DOHH2 (cell line): Measurements from ENCODE around the gene UQCC5.

Experiments used
- H3F3A ChIP-seq: fragments of 200-600 bp; sonication (generic), shearing (Covaris generic); 2 replicates; pipeline ENCODE4 v1.6.0; 2016; ENCODE audit warnings: antibody characterized with exemption, mild to moderate bottlenecking; ENCODE audit not compliant: control insufficient read depth, insufficient read depth
- H3K27ac ChIP-seq: fragments of 200-600 bp; sonication (generic); 2 replicates; pipeline ENCODE4 v1.5.1; 2014; ENCODE audit warnings: low read depth, mild to moderate bottlenecking, low read length, moderate library complexity
- H3K27me3 ChIP-seq: fragments of 200-600 bp; sonication (generic); 2 replicates; pipeline ENCODE4 v1.6.1; 2014; ENCODE audit warnings: mild to moderate bottlenecking, low read length, mixed read lengths; ENCODE audit not compliant: control insufficient read depth
- H3K36me3 ChIP-seq: fragments of 200-600 bp; sonication (generic); 2 replicates; pipeline ENCODE4 v1.6.1; 2014; ENCODE audit warnings: mild to moderate bottlenecking, low read length, moderate library complexity, mixed read lengths; ENCODE audit not compliant: control insufficient read depth
- H3K4me1 ChIP-seq: fragments of 200-600 bp; sonication (generic); 2 replicates; pipeline ENCODE4 v1.6.1; 2014; ENCODE audit warnings: mild to moderate bottlenecking, low read length, mixed read lengths; ENCODE audit not compliant: control insufficient read depth
- H3K4me2 ChIP-seq: fragments of 200-600 bp; sonication (generic); 2 replicates; pipeline ENCODE4 v1.6.0; 2014; ENCODE audit warnings: mild to moderate bottlenecking, low read length, moderate library complexity
- H3K4me3 ChIP-seq: fragments of 200-600 bp; sonication (generic); 2 replicates; pipeline ENCODE4 v1.5.1; 2014; ENCODE audit warnings: mild to moderate bottlenecking, low read length, mixed read lengths
- H3K79me2 ChIP-seq: fragments of 200-600 bp; sonication (generic); 2 replicates; pipeline ENCODE4 v1.6.1; 2014; ENCODE audit warnings: mild to moderate bottlenecking, low read length, mixed read lengths; ENCODE audit not compliant: control insufficient read depth
- H3K9me2 ChIP-seq: fragments of 200-600 bp; sonication (generic); replicated peaks from 2 replicates; pipeline ENCODE4 v1.6.1; 2014; ENCODE audit warnings: mild to moderate bottlenecking, low read length, mixed read lengths; ENCODE audit not compliant: control insufficient read depth
- H3K9me3 ChIP-seq: fragments of 200-600 bp; sonication (generic); 2 replicates; pipeline ENCODE4 v1.6.1; 2014; ENCODE audit warnings: antibody characterized with exemption, low read length, mixed read lengths; ENCODE audit not compliant: control insufficient read depth, insufficient read depth
- H4K20me1 ChIP-seq: fragments of 200-600 bp; sonication (generic); 2 replicates; pipeline ENCODE4 v1.6.0; 2014; ENCODE audit warnings: low read depth, mild to moderate bottlenecking, antibody characterized with exemption, low read length, moderate library complexity; ENCODE audit not compliant: control insufficient read depth, insufficient read depth
- CTCF ChIP-seq: fragments of 200-600 bp; sonication (generic); IDR thresholded peaks from one replicate; pipeline ENCODE4 v1.5.1; 2014; ENCODE audit warnings: antibody characterized with exemption, mild to moderate bottlenecking, low read depth, low read length; ENCODE audit not compliant: poor library complexity, severe bottlenecking
- EZH2phosphoT487 ChIP-seq: fragments of 200-600 bp; sonication (generic); IDR thresholded peaks from 2 replicates; pipeline ENCODE4 v1.6.1; 2017; ENCODE audit warnings: borderline replicate concordance, mild to moderate bottlenecking, antibody characterized with exemption, low read length, moderate library complexity, mixed read lengths

The UQCC5 gene

GRCh38 chr3:52502808-52503350 lies 33.5 kb upstream of the UQCC5 start:
- Histone ChIP-seq H3K9me3 (no peaks in the 10 kb centered on the region), H3K4me2 (no peak overlapping the region), H4K20me1 (no peaks in the 10 kb centered on the region), H3K27ac (no peak overlapping the region), H3K79me2 (no peaks in the 10 kb centered on the region), H3F3A (no peaks in the 10 kb centered on the region), H3K27me3 (peaks cover under 1% of the 10 kb centered on the region; the same call in 1 of the 2 replicates), H3K9me2 (no peaks in the 10 kb centered on the region), H3K4me1 (no peaks in the 10 kb centered on the region), H3K4me3 (no peak overlapping the region), H3K36me3 (no peaks in the 10 kb centered on the region)
- no peak for TF ChIP-seq CTCF
- no peak for TF ChIP-seq EZH2phosphoT487

DNA sequence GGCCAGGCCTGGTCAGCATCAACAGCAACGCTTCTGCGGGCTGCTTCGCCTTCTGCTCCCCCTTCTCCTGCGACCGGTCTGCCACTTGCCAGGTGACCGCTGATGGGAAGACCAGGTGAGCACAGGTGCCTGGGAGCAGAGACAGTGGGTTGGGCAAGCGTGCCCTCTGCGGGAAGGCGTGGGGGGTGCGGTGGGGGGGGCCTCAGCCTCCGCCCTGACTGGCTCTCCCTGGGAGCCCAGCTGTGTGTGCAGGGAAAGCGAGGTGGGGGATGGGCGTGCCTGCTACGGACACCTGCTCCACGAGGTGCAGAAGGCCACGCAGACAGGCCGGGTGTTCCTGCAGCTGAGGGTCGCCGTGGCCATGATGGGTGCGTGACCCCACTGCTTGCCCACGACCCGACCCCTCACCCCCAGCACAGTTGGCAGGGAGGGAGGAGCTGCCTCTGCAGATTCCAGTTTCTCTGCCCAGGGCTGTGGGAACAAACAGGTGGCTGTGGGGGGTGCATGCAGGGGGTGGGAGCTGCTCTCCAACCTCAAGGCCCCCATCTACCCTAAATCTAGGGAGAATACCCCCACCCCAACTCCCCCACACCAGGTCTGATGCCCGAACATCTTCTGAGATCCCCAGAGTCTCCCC lies 32.5 kb upstream of the UQCC5 start:
- H4K20me1 ChIP-seq: no peaks in the 10 kb centered on the region
- no peaks in the 10 kb centered on the region for H3K79me2 ChIP-seq
- H3K4me2 ChIP-seq: no peak overlapping the region
- no peak for TF ChIP-seq EZH2phosphoT487
- no peak for TF ChIP-seq CTCF
- H3K27me3 ChIP-seq: no peaks in the 10 kb centered on the region; the same call in 1 of the 2 replicates
- no peaks in the 10 kb centered on the region for H3K36me3 ChIP-seq
- no peaks in the 10 kb centered on the region for H3K9me3 ChIP-seq
- no peaks in the 10 kb centered on the region for H3K4me1 ChIP-seq
- H3F3A ChIP-seq: no peaks in the 10 kb centered on the region
- no peak overlapping the region for H3K27ac ChIP-seq
- no peaks in the 10 kb centered on the region for H3K9me2 ChIP-seq
- no peak overlapping the region for H3K4me3 ChIP-seq

DNA sequence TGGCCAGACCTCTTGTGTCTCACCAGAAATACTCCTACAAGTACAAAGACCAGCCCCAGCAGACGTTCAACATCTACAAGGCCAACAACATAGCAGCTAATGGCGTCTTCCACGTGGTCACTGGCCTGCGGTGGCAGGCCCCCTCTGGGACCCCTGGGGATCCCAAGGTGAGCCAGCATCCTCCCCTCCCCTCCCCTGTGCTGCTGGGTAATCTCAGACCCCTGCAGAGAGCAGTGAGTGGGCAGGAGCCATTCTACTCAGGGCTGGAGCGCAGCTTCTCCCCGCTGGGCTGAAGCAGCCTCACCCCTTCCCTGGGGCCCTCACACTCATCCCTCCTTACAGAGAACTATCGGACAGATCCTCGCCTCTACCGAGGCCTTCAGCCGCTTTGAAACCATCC lies 31.4 kb upstream of the UQCC5 start:
- Histone ChIP-seq H3F3A (no peaks in the 10 kb centered on the region), H4K20me1 (no peaks in the 10 kb centered on the region), H3K9me3 (no peaks in the 10 kb centered on the region), H3K79me2 (no peaks in the 10 kb centered on the region), H3K36me3 (no peaks in the 10 kb centered on the region), H3K4me2 (no peak overlapping the region), H3K4me1 (no peaks in the 10 kb centered on the region), H3K4me3 (no peak overlapping the region), H3K27ac (no peak overlapping the region), H3K9me2 (no peaks in the 10 kb centered on the region), H3K27me3 (no peaks in the 10 kb centered on the region)
- TF ChIP-seq CTCF: no peak
- TF ChIP-seq EZH2phosphoT487: no peak
